HG03439 (cell line): ENCODE results near the gene USP24.
"Not testable (repeated sequence)": the region's sequence is repeated elsewhere in the genome, so short reads cannot be mapped to it uniquely, and the experiment has no call there.

Experiments used
- ATAC-seq: cut with Tn5 transposase; IDR thresholded peaks from one replicate; pipeline ENCODE4 v1.9.1; 2021; ENCODE audit warnings: mild to moderate bottlenecking, moderate library complexity; ENCODE audit not compliant: unreplicated experiment

USP24 gene

GRCh38 chr1:55230659-55231058 is 15.5 kb upstream of the USP24 start:
- no peak for ATAC-seq

- ATAC-seq, result not testable (repeated sequence)
Observed at GRCh38 chr1:55229726-55230125, 14.6 kb upstream of the USP24 start.

GRCh38 chr1:55225228-55225627 is 10.1 kb upstream of the USP24 start:
- ATAC-seq, result no peak

- ATAC-seq, result no peak
Observed at GRCh38 chr1:55224729-55225128, 9.6 kb upstream of the USP24 start.

- ATAC-seq, result no peak
Observed at GRCh38 chr1:55222152-55222551, 7.0 kb upstream of the USP24 start.

- no peak for ATAC-seq
Observed at GRCh38 chr1:55217226-55217986, 2.2 kb upstream of the USP24 start.

GRCh38 chr1:55216096-55216495 is 932 bp upstream of the USP24 start:
- no peak for ATAC-seq

GRCh38 chr1:55214934-55215193 is 300 bp downstream of the USP24 start:
- peak; percentile 25 for ATAC-seq

- peak; percentile 21 for ATAC-seq
Observed at GRCh38 chr1:55214212-55214933, 791 bp downstream of the USP24 start.

- ATAC-seq, result no peak
Observed at GRCh38 chr1:55213885-55214211, 1.3 kb downstream of the USP24 start.

GRCh38 chr1:55213151-55213884 is 1.8 kb downstream of the USP24 start:
- no peak for ATAC-seq

- no peak for ATAC-seq
Observed at GRCh38 chr1:55212349-55213150, 2.6 kb downstream of the USP24 start.

- no peak for ATAC-seq
Observed at GRCh38 chr1:55211863-55212262, 3.3 kb downstream of the USP24 start.

- no peak for ATAC-seq
Observed at GRCh38 chr1:55210990-55211801, 4.0 kb downstream of the USP24 start.

- no peak for ATAC-seq
Observed at GRCh38 chr1:55209247-55209646, 5.9 kb downstream of the USP24 start.

- no peak for ATAC-seq
Observed at GRCh38 chr1:55206210-55206609, 9.0 kb downstream of the USP24 start.

- ATAC-seq, result peak; percentile 87
Observed at GRCh38 chr1:55204997-55205396, 10.2 kb downstream of the USP24 start.

- ATAC-seq, result no peak
Observed at GRCh38 chr1:55203064-55203463, 12.1 kb downstream of the USP24 start.

GRCh38 chr1:55200667-55201066 is 14.5 kb downstream of the USP24 start:
- ATAC-seq, result no peak

- not testable (repeated sequence) for ATAC-seq
Observed at GRCh38 chr1:55199735-55200134, 15.4 kb downstream of the USP24 start.
